BE2C (cell line): ENCODE data around the gene GFM1.

Experiments
- DNase-seq: peaks from one replicate; pipeline ENCODE4 v3.0.0-alpha.2; 2020
- H3K27me3 ChIP-seq: fragments of 250-450 bp; sonication (Bioruptor Pico); 2 replicates; pipeline ENCODE4 v1.5.1; 2020; ENCODE audit warnings: mild to moderate bottlenecking
- H3K36me3 ChIP-seq: fragments of 250-450 bp; sonication (Bioruptor Pico); 2 replicates; pipeline ENCODE4 v1.5.1; 2020; ENCODE audit warnings: mild to moderate bottlenecking
- H3K4me1 ChIP-seq: fragments of 250-450 bp; sonication (Bioruptor Pico); 2 replicates; pipeline ENCODE4 v1.5.1; 2020
- H3K4me3 ChIP-seq: 2 replicates; pipeline ENCODE4 v1.5.1; 2011; ENCODE audit warnings: low read depth, low read length
- H3K9me3 ChIP-seq: fragments of 250-450 bp; sonication (Bioruptor Pico); 2 replicates; pipeline ENCODE4 v1.5.1; 2020
- CTCF ChIP-seq: IDR thresholded peaks from 2 replicates; pipeline ENCODE4 v1.5.1; 2012; ENCODE audit warnings: mild to moderate bottlenecking, low read depth, low read length

Gene GFM1

GRCh38 chr3:158739661-158740060 lies 95.3 kb downstream of the GFM1 start:
- Histone ChIP-seq H3K9me3 (no peaks in the 10 kb centered on the region), H3K4me1 (no peaks in the 10 kb centered on the region), H3K4me3 (no peak overlapping the region), H3K27me3 (no peaks in the 10 kb centered on the region), H3K36me3 (no peaks in the 10 kb centered on the region)
- DNase-seq: no peak
- TF ChIP-seq CTCF: no peak
